GM23338 (cell line): ENCODE data around the gene CBLC.

Source experiments
- CTCF ChIP-seq, 2 experiments: fragments of 200-600 bp in 1 of 2; sonication (generic) in 1 of 2; conservative IDR thresholded peaks; 2 replicates each; pipeline versions ENCODE4 v1.5.1 to v1.6.1; 2016 to 2017; ENCODE audit warnings: antibody characterized with exemption in 2 of 2, low read depth in 2 of 2, mild to moderate bottlenecking in 2 of 2, moderate library complexity in 1 of 2
- EZH2phosphoT487 ChIP-seq: fragments of 200-600 bp; sonication (generic); IDR thresholded peaks from one replicate; pipeline ENCODE4 v1.8.1; 2018; ENCODE audit warnings: antibody characterized with exemption; ENCODE audit not compliant: unreplicated experiment
- POLR2AphosphoS5 ChIP-seq: IDR thresholded peaks from 2 replicates; pipeline ENCODE4 v1.6.1; 2016; ENCODE audit warnings: antibody characterized with exemption, low read depth

DNA sequence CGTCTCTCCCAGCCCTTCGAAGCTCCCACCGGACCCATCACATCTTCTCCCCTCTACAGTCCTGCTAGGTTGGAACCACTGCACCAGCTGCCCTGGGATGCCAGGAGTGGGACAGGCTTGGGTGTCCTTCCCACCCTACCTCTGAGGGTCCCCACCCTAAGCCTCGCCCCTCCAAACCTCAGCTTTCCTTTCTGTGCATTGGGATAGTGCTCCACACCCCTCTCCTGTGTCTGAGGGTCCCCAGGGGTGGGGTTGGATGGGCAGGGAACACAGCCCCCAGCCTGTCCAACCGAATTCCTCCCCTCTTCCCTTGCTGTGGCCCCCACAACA is 31.1 kb upstream of the CBLC start:
- no peak for TF ChIP-seq CTCF (conservative IDR thresholded peaks at IDR 0.05; ENCODE audit: low read depth in 2 of 2)
- TF ChIP-seq POLR2AphosphoS5, result no peak
- no peak for TF ChIP-seq EZH2phosphoT487
